ENCODE measurements around the gene TIMM23B.
"Not testable (repeated sequence)": the region's sequence is repeated elsewhere in the genome, so short reads cannot be mapped to it uniquely, and the experiment has no call there.

- TF ChIP-seq, protein P1, sequence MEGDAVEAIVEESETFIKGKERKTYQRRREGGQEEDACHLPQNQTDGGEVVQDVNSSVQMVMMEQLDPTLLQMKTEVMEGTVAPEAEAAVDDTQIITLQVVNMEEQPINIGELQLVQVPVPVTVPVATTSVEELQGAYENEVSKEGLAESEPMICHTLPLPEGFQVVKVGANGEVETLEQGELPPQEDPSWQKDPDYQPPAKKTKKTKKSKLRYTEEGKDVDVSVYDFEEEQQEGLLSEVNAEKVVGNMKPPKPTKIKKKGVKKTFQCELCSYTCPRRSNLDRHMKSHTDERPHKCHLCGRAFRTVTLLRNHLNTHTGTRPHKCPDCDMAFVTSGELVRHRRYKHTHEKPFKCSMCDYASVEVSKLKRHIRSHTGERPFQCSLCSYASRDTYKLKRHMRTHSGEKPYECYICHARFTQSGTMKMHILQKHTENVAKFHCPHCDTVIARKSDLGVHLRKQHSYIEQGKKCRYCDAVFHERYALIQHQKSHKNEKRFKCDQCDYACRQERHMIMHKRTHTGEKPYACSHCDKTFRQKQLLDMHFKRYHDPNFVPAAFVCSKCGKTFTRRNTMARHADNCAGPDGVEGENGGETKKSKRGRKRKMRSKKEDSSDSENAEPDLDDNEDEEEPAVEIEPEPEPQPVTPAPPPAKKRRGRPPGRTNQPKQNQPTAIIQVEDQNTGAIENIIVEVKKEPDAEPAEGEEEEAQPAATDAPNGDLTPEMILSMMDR (IDR thresholded peaks at IDR 0.05) = not testable (repeated sequence)
- not testable (repeated sequence) for TF ChIP-seq EP300, POLR2A (IDR thresholded peaks at IDR 0.05)
These were observed 9.7 kb upstream of the TIMM23B start for GRCh38 chr10:49931959-49932728.

All from gastroesophageal sphincter (tissue), 3 donors.